Stimulated activated naive CD4-positive, alpha-beta T cell (primary cell): Measurements from ENCODE around the gene RXFP1.
"Not testable (repeated sequence)": the region's sequence is repeated elsewhere in the genome, so short reads cannot be mapped to it uniquely, and the experiment has no call there.

ENCODE experiments used
- DNase-seq, 6 experiments: peaks; one replicate each; lab custom pipeline; 2025; lab: John Stamatoyannopoulos, UW

The RXFP1 gene

GRCh38 chr4:158613046-158613445 lies 91.4 kb downstream of the RXFP1 start:
- no peak for DNase-seq

GRCh38 chr4:158617956-158618355 lies 96.3 kb downstream of the RXFP1 start:
- DNase-seq: no peak

GRCh38 chr4:158621729-158622128 lies 100.0 kb downstream of the RXFP1 start:
- DNase-seq: no peak

- no peak for DNase-seq
Measured at GRCh38 chr4:158622251-158622650, 100.6 kb downstream of the RXFP1 start.

GRCh38 chr4:158624889-158625478 lies 103.3 kb downstream of the RXFP1 start:
- peak in 2 of 6 experiments; percentile 0 to 1 for DNase-seq

- DNase-seq: no peak
Measured at GRCh38 chr4:158625544-158625943, 103.9 kb downstream of the RXFP1 start.

GRCh38 chr4:158630893-158631292 lies 109.2 kb downstream of the RXFP1 start:
- DNase-seq: no peak

- no peak for DNase-seq
Measured at GRCh38 chr4:158636619-158637018, 114.9 kb downstream of the RXFP1 start.

- DNase-seq: no peak
Measured at GRCh38 chr4:158644356-158644755, 122.7 kb downstream of the RXFP1 start.

- DNase-seq: no peak
Measured at GRCh38 chr4:158644760-158645159, 123.1 kb downstream of the RXFP1 start.

- no peak for DNase-seq
Measured at GRCh38 chr4:158649111-158649680, 127.5 kb downstream of the RXFP1 start.

GRCh38 chr4:158652920-158653319 lies 131.2 kb downstream of the RXFP1 start:
- no peak for DNase-seq

GRCh38 chr4:158656439-158656838 lies 134.8 kb downstream of the RXFP1 start:
- no peak for DNase-seq

- DNase-seq: no peak
Measured at GRCh38 chr4:158657291-158657690, 135.6 kb downstream of the RXFP1 start.

GRCh38 chr4:158663255-158663654 lies 141.6 kb downstream of the RXFP1 start:
- DNase-seq: not testable (repeated sequence)

GRCh38 chr4:158663707-158664625 lies 142.3 kb downstream of the RXFP1 start:
- not testable (repeated sequence) for DNase-seq

GRCh38 chr4:158664806-158665205 lies 143.1 kb downstream of the RXFP1 start:
- DNase-seq: no peak

GRCh38 chr4:158666892-158667291 lies 145.2 kb downstream of the RXFP1 start:
- DNase-seq: no peak

GRCh38 chr4:158667651-158668198 lies 146.0 kb downstream of the RXFP1 start:
- peak in 4 of 6 experiments; percentile 2 to 20 (median 4) for DNase-seq

- no peak for DNase-seq
Measured at GRCh38 chr4:158669310-158669709, 147.6 kb downstream of the RXFP1 start.

- DNase-seq: peak; percentile 41 to 67 (median 56)
Measured at GRCh38 chr4:158670975-158671664, 149.4 kb downstream of the RXFP1 start.

- DNase-seq: no peak
Measured at GRCh38 chr4:158671665-158671914, 149.9 kb downstream of the RXFP1 start, which contains the start of gene C4orf46. Gene C4orf46, minus strand, starts transcription at chr4:158671887. Its CDS starts 86 bp downstream, at chr4:158671801.
